H1 (cell line): Measurements from ENCODE around the gene LRPAP1. TPM values are rescaled to one million over a fixed set of nuclear protein-coding genes. Genes with fewer than 3 reads are reported as not detected.

Source experiments
- BCL11A ChIP-seq, 2 experiments: IDR thresholded peaks; one replicate each; pipeline ENCODE4 v1.6.1; 2011; ENCODE audit warnings: low read depth in 2 of 2, low read length in 2 of 2, mild to moderate bottlenecking in 2 of 2
- CHD1 ChIP-seq: IDR thresholded peaks from 2 replicates; pipeline ENCODE4 v1.6.1; 2012; ENCODE audit warnings: low read depth, low read length, improper control_type of control experiment
- CTBP2 ChIP-seq: IDR thresholded peaks from 2 replicates; pipeline ENCODE4 v1.7.0; 2011; ENCODE audit warnings: borderline replicate concordance, mild to moderate bottlenecking, moderate library complexity, mixed read lengths, low read length; ENCODE audit not compliant: insufficient read depth, insufficient read length
- EZH2 ChIP-seq: fragments of 200-600 bp; sonication (generic); IDR thresholded peaks from 2 replicates; pipeline ENCODE4 v1.7.1; 2012; ENCODE audit warnings: low read depth, mild to moderate bottlenecking, moderate library complexity, low read length, inconsistent platforms; ENCODE audit not compliant: severe bottlenecking
- GTF2F1 ChIP-seq: IDR thresholded peaks from 2 replicates; pipeline ENCODE4 v1.6.1; 2012; ENCODE audit warnings: low read depth, low read length, improper control_type of control experiment, borderline replicate concordance
- KDM1A ChIP-seq: fragments of 200-600, 300-600 bp; sonication (generic); IDR thresholded peaks from 2 replicates; pipeline ENCODE4 v1.7.1; 2016; ENCODE audit warnings: mild to moderate bottlenecking, low read length, borderline replicate concordance
- MAFK ChIP-seq: IDR thresholded peaks from 2 replicates; pipeline ENCODE4 v1.6.1; 2012; ENCODE audit warnings: low read depth, mild to moderate bottlenecking, improper control_type of control experiment, low read length
- PHF8 ChIP-seq: fragments of 200-600 bp; sonication (generic); conservative IDR thresholded peaks from 2 replicates; pipeline ENCODE4 v1.7.1; 2012; ENCODE audit warnings: low read depth, mild to moderate bottlenecking, inconsistent platforms, low read length, moderate library complexity
- RAD21 ChIP-seq, 2 experiments: IDR thresholded peaks in 1 of 2; conservative IDR thresholded peaks in 1 of 2; 2 replicates each; pipeline ENCODE4 v1.6.1; 2011; ENCODE audit warnings: low read depth in 2 of 2, low read length in 2 of 2, improper control_type of control experiment in 1 of 2, inconsistent platforms in 1 of 2, mild to moderate bottlenecking in 1 of 2, moderate library complexity in 1 of 2
- RBBP5 ChIP-seq: IDR thresholded peaks from 2 replicates; pipeline ENCODE4 v1.7.1; 2012; ENCODE audit warnings: low read depth, mild to moderate bottlenecking, inconsistent platforms, low read length, moderate library complexity, borderline replicate concordance
- SIX5 ChIP-seq: IDR thresholded peaks from 2 replicates; pipeline ENCODE4 v1.6.1; 2011; ENCODE audit warnings: mild to moderate bottlenecking, low read depth, low read length
- SUZ12 ChIP-seq: fragments of 200-600 bp; sonication (generic); IDR thresholded peaks from 2 replicates; pipeline ENCODE4 v1.6.1; 2012; ENCODE audit warnings: mild to moderate bottlenecking, inconsistent platforms, low read length, moderate library complexity, mixed read lengths
- TAF7 ChIP-seq: optimal IDR thresholded peaks from 2 replicates; pipeline ENCODE3; 2011; ENCODE audit warnings: low read depth, mild to moderate bottlenecking, inconsistent platforms, low read length, moderate library complexity, borderline replicate concordance
- TEAD4 ChIP-seq: IDR thresholded peaks from 2 replicates; pipeline ENCODE4 v1.6.1; 2012; ENCODE audit warnings: low read depth, low read length, inconsistent platforms, mixed read lengths
- YY1 ChIP-seq: IDR thresholded peaks from 2 replicates; pipeline ENCODE4 v1.6.1; 2011; ENCODE audit warnings: low read depth, mild to moderate bottlenecking, low read length
- polyA plus RNA-seq, 7 experiments: library from polyadenylated mRNA; depleted of rRNA in 3 of 7; stranded (reverse) in 5 of 7; unstranded in 2 of 7; fragments of >200 nt in 5 of 7; fragments of 200-250 nt in 2 of 7; gene quantifications; 1 replicate in 5 of 7; 2 replicates in 1 of 7; 4 replicates in 1 of 7; pipeline versions ENCODE4 v1.2.1 to v1.2.3, GENCODE V29; 2011 to 2013; ENCODE audit warnings: missing spikeins in 2 of 7, mixed read lengths in 2 of 7
- total RNA-seq: library from RNA; stranded (reverse); fragmentation: NEBNext Ultra II Directional; extraction: Animal tissue kit (Norgen Biotek cat#: 25700); gene quantifications from 2 replicates; pipeline ENCODE4 v1.2.1, GENCODE V29; 2021
- TF ChIP-seq, protein P1 (sequence below): IDR thresholded peaks from 2 replicates; pipeline ENCODE4 v1.6.1; 2011; ENCODE audit warnings: low read length, improper control_type of control experiment
- TF ChIP-seq, protein P2 (sequence below), 3 experiments: IDR thresholded peaks; 1 replicate in 2 of 3; 2 replicates in 1 of 3; pipeline versions ENCODE4 v1.5.1 to v1.6.1; 2011; ENCODE audit warnings: low read length in 3 of 3, mild to moderate bottlenecking in 3 of 3, inconsistent platforms in 2 of 3, low read depth in 1 of 3, moderate library complexity in 1 of 3; ENCODE audit not compliant: insufficient read depth in 1 of 3; ENCODE audit errors: control extremely low read depth in 1 of 3

Gene LRPAP1
- total and polyA plus RNA-seq, 2 of the 8 experiments (the other 6 are each of a cell fraction or from before 2014, with no cell fraction given), result 31.1 to 101 TPM

DNA sequence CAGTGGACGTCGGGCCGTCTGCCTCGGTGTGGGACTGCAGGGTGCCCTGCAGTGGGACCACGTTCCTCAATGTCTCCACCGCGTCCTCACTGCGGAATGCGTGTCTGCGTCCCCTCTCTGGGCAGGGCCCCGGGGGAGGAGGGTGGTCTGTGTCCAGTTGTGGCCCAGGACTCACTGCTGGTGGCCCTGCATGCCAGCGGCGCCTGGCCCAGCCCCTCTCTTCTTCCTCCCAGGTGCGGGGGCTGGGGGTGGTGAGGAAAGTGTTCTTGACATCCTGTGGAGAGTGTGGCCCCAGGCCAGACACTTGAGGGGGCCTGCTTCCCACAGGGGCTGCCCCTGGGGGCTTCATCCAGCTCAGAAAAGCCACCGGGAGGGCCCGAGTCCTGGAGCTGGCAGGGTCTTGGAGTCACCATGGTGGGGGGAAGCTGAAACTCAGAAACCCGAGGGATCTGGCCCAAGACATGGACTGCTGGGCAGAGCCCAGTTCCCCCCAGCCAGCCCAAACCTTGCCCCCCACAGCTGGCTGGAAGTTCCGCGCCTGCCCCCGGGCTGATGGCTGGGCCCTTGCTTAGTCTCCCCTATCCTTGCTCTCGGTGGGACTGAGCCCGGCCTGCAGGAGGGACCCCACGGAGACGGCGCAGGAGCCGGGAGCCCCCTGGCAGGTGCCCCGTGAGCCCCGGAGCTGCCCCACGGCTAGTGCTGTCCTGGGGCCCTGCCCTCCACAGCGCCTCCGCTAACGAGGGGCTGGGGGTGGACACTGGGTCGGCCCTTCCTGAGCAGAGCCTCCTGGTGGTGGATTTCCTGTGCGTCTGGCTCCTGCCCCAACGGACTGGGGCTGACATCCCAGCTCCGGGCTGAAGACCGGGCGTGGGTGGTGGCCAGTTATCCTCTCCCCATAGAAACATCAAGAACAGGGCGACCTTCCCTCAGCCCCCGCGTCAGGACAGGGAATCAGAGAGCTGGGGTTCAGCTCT lies 66.2 kb downstream of the LRPAP1 start (continued):
- TF ChIP-seq SIX5, result no peak
- no peak for TF ChIP-seq MAFK
- no peak for TF ChIP-seq YY1
- TF ChIP-seq, protein P1, sequence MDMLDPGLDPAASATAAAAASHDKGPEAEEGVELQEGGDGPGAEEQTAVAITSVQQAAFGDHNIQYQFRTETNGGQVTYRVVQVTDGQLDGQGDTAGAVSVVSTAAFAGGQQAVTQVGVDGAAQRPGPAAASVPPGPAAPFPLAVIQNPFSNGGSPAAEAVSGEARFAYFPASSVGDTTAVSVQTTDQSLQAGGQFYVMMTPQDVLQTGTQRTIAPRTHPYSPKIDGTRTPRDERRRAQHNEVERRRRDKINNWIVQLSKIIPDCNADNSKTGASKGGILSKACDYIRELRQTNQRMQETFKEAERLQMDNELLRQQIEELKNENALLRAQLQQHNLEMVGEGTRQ, result no peak
- TF ChIP-seq PHF8, result no peak
- peak; percentile 22 to 47 for TF ChIP-seq RAD21 (IDR thresholded peaks at IDR 0.05 in 1 of 2, conservative IDR thresholded peaks at IDR 0.05 in 1 of 2; ENCODE audit: low read depth in 2 of 2, low read length in 2 of 2)
- no peak for TF ChIP-seq TAF7
- no peak for TF ChIP-seq GTF2F1
- no peak for TF ChIP-seq CHD1
- no peak for TF ChIP-seq RBBP5
- no peak for TF ChIP-seq BCL11A (IDR thresholded peaks at IDR 0.05; ENCODE audit: low read depth in 2 of 2, low read length in 2 of 2)
- TF ChIP-seq CTBP2, result no peak
- TF ChIP-seq EZH2, result no peak
- TF ChIP-seq KDM1A, result no peak
- TF ChIP-seq, protein P2, sequence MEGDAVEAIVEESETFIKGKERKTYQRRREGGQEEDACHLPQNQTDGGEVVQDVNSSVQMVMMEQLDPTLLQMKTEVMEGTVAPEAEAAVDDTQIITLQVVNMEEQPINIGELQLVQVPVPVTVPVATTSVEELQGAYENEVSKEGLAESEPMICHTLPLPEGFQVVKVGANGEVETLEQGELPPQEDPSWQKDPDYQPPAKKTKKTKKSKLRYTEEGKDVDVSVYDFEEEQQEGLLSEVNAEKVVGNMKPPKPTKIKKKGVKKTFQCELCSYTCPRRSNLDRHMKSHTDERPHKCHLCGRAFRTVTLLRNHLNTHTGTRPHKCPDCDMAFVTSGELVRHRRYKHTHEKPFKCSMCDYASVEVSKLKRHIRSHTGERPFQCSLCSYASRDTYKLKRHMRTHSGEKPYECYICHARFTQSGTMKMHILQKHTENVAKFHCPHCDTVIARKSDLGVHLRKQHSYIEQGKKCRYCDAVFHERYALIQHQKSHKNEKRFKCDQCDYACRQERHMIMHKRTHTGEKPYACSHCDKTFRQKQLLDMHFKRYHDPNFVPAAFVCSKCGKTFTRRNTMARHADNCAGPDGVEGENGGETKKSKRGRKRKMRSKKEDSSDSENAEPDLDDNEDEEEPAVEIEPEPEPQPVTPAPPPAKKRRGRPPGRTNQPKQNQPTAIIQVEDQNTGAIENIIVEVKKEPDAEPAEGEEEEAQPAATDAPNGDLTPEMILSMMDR (IDR thresholded peaks at IDR 0.05; ENCODE audit: control extremely low read depth in 1 of 3, insufficient read depth in 1 of 3, low read depth in 1 of 3, low read length in 3 of 3), result peak in 2 of 3 experiments; percentile 47 to 61; a peak in 3 of 4 replicates
- no peak for TF ChIP-seq TEAD4
- no peak for TF ChIP-seq SUZ12
